ENCODE results near the gene TMEM203.

The TMEM203 gene

GRCh38 chr9:137176302-137177182 lies 28.9 kb downstream of the TMEM203 start:
- DNase-seq, result peak; percentile 40

DNA sequence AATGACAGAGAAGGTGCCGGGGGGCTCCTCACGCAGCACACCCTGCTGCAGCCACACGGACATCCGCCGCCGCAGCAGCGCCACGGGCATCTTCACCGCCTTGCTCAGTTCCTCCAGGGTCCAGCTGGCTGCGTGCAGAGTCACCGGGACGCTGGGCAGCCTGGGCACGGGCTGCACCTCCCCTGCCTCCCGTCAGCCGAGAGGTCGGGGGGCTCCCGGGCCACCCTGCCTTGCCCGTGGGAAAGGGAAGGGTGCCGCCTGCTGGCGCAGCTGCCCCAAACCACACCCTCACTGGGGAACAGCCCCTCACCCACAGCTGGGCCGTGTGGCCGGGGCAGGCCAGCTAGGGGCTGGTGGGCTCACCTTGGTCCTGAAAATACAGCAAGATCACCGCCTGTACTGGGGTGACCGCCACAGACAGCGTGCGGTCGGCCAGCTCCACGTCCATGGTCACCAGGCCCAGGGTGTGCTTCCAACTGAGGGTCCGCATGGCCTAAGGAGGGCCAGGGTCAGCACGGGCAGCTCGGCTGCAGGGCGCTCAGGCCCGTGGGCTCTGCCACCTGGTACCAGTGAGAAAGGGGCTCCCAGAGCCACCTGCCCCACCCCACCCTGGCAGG lies 30.0 kb downstream of the TMEM203 start:
- DNase-seq, result no peak

DNA sequence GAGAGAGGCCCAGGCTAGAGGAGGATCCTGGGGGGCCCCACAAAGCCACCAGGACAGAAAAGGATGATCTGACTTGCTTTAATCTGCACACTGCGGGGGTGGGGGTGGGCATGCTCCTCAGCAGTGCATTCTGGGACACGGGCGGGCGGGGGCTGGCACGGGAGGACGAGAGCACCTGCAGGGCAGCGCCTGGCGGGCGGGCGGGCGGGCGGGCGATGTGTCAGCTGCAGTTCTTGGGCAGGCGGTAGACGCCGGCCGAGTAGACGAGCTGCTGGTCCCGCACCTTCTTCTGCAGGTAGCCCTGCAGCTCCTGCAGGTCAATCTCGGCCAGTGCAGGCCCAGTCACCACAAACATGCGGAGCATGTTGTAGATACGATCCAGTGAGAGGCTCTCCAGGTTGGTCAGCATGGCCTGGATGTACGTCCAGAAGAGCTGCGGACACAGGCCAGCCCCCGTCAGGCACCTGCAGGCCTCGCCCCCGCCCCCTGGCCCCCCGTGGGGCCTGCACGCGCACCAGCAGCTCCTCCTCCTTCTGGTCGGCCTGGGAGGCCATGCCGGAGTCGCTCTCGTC lies 30.6 kb downstream of the TMEM203 start:
- no peak for DNase-seq

DNA sequence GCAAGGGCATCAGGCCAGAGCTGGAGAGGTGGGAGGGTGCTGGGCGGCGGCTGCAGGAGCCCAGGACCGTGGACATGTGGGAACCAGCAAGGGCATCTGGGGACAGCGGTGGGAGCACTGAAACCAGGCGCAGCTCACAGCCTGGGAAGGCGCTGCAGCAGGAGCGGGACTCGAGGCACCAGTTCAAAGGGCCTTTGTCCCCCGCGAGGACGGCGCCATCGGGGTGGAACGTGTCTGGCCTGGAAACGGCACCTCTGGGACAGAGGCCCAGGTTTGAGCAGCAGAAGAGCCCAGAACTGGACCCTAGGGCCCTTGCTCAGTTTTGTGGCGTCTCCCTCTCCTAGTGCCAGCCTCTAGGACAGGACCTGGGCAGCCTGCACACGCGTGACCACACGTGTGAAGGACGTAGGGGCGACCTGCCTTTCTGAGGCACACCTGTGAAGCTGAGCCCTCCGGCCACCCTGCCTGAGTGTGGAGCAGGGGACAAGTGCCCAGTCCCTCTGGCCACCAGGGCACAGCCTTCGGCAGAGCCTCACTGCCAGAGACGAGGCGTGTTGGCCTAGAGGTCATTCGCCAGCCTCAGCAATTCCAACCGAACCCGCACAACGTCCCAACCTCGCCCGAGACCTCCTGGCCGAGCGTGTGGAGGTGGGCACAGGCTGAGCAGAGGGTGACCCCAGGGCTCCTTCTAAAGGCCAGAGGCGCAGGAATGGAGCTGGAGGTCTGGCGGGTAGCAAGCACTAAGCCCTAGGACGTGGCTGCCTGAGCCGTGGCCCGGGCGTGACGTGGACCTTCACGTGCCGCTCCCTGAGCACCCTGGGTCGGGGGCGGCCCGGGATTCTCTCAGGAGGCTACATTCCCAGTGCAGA lies 31.4 kb downstream of the TMEM203 start:
- DNase-seq, result no peak

DNA sequence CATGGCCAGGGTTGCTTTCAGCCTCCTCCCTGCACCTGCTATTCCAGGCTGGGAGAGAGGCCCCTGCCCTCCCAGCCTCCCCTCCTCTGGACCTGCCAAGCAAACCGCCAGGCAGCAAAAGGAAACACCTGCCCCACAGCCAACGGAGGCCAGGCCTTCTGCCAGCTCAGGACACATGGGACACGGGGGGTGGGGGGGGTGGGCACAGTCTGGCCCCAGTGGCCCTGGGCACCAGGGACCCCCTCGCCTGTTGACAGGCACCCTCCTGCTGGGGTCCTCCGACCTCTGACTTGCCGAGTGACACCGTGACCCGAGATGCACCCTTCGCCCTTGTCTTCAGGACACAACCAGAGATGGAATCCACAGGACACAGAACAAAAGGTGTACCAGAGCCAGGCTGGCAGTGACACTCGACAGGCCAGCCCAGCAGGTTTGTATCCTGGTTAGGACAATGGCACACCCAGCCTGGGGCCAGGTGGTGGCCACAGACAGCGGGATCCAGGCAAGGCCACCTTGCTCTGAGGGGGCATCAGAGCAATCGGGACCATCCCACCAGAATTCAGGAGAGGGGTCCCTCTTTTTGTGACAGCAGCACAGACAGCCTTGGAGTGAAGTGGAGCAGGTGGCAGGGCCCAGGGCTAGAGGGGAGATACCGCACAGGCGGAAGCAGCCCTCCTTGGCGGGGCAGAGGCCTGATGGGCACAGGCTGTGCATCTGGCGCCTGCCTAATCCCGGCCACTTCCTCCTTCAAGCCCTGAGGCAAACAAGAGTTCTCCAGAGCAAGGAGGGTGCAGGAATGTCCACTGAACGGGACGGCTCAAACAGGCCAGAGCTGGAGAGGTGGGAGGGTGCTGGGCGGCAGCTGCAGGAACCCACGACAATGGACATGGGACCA lies 32.3 kb downstream of the TMEM203 start:
- no peak for DNase-seq

GRCh38 chr9:137171149-137171900 lies 34.1 kb downstream of the TMEM203 start:
- DNase-seq, result no peak

GRCh38 chr9:137170486-137171148 lies 34.8 kb downstream of the TMEM203 start:
- no peak for DNase-seq

DNA sequence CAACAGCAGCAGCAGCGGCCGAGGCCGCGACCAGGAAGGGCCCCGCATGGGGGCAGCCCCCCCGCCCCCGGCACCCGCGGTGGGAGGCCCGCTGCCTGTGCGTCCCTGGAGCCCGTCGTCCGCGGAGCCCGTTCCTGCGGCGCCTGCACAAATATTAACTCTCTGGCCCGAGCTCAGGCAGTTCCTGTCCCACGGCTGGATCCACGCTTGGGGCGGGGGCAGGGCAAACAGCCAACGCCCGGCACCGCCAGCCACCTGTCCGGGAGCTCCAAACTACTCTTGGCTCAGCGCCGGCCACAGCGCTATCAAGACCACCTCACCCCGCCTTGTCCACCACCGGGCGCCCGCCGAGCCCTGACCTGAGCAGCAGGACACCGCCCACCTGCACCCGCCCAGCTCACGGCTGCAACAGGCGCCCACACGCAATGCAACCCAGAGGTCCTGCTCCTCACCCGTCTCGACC lies 35.5 kb downstream of the TMEM203 start, which contains the start of gene LRRC26:
Gene LRRC26, minus strand, starts transcription at position 156 of the 463 bp plus-strand sequence. Its CDS starts 108 bp downstream, at position 48.
- no peak for DNase-seq

DNA sequence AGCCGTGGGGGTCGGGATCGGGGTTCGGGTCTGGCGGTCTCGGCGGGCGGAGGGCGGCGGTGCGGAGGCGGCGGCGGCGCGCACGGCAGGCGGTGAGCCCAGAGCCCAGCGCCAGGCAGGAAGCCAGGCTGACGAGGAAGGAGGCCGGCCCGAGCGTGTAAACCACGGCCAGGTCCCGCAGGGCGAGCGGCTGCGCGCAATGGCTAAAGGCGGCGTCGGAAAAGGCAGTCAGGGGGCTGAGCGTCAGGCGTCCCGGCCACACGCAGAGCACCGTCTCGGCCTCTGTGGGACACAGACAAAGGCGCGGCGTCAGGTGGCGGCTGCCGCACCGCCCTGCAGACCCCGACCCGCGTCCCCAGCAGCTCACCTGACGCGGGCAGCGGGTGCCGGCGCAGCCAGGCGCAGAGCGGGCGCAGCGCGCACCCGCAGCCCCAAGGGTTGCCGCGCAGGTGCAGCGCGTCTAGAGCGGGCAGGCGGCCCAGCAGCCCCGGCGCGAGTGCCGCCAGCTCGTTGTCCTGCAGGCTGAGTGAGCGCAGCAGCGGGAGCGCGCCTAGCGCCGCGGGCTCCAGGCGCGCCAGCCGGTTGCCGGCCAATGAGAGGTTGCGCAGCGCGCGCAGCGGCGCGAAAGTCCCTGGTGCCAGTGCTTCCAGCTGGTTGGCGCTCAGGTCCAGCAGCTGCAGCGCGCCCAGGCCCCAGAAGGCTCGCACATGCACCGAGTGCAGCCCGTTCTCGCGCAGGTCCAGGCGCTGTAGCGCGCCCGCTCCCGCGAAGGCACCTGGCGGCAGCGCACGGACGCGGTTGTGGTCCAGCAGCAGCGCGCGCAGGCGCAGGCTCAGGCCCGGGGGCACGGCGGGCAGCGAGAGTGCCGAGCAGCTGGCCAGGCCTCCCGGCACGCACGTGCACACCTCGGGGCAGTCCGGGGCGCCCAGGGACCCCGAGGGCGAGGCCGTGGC lies 36.3 kb downstream of the TMEM203 start:
- peak; percentile 63 for DNase-seq

DNA sequence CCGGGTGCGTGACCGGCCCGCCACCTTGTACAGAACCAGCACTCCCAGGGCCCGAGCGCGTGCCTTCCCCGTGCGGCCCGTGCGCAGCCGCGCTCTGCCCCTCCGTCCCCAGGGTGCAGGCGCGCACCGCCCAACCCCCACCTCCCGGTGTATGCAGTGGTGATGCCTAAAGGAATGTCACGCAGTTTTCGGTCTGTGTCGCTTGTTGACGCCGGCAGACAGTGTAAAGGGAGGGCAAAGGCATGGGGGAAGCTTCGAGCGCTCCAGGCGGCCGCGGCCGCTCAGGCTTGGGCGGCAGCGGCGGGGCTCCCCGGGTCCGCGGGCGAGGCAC lies 36.9 kb downstream of the TMEM203 start:
- DNase-seq, result no peak

DNA sequence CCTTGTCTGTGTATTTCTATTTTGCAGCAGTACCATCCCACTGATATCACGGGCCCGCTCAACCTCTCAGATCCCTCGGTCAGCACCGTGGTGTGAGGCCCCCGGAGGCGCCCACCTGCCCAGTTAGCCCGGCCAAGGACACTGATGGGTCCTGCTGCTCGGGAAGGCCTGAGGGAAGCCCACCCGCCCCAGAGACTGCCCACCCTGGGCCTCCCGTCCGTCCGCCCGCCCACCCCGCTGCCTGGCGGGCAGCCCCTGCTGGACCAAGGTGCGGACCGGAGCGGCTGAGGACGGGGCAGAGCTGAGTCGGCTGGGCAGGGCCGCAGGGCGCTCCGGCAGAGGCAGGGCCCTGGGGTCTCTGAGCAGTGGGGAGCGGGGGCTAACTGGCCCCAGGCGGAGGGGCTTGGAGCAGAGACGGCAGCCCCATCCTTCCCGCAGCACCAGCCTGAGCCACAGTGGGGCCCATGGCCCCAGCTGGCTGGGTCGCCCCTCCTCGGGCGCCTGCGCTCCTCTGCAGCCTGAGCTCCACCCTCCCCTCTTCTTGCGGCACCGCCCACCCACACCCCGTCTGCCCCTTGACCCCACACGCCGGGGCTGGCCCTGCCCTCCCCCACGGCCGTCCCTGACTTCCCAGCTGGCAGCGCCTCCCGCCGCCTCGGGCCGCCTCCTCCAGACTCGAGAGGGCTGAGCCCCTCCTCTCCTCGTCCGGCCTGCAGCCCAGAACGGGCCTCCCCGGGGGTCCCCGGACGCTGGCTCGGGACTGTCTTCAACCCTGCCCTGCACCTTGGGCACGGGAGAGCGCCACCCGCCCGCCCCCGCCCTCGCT lies 37.5 kb downstream of the TMEM203 start:
- DNase-seq, result no peak

DNA sequence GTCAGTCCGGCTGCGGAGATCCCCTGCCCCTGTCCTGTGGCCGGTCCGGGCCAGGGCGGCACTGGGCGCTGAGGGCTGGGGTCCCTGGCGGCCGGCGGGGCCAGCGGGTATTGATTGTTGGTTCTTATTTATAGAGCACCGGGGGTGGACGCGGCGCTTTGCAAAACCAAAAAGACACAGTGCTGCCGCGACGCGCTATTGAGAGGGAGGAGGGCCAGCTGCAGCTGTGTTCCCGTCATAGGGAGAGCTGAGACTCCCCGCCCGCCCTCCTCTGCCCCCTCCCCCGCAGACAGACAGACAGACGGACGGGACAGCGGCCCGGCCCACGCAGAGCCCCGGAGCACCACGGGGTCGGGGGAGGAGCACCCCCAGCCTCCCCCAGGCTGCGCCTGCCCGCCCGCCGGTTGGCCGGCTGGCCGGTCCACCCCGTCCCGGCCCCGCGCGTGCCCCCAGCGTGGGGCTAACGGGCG lies 38.1 kb downstream of the TMEM203 start:
- DNase-seq, result no peak

DNA sequence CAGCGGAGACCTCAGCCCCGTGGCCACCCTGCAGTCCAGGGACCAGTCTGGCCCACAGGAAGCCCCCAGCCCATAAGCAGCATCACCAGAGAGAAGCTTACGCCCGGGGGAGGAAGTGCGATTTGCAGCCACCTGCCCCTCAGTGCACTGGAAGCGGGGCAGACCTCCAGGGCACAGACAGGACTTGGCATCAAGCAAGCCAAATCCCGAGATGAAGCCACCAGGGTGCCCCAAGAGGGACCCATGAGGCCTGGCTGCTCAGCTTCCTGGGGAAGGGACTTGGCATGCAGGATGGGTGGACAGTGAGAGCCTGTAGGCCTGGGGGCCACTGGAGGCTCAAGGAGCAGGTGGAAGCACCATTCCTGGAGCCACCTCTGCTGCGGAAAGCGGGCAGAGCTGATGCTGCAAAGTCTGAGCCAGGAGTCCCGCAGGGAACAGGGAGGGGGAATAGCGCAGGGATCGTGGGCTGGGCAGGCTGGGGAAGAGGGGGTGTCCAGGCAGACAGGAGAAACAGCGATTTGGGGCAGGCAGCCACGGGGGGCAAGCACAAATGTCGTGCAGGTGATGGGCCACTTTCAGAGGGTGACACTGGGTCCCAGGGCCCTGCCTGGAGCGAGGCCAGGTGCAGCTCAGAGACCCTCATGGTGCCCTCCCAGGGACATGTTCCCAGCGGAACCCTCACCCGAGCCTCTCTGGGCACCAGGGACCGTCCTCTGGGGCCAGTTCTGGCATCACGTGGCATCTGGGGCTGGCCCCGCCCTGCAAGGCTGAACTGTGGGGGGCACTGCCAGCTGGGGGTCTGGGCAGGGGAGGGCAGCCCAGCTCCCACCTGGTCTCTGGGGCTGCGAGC lies 38.8 kb downstream of the TMEM203 start:
- DNase-seq, result no peak

DNA sequence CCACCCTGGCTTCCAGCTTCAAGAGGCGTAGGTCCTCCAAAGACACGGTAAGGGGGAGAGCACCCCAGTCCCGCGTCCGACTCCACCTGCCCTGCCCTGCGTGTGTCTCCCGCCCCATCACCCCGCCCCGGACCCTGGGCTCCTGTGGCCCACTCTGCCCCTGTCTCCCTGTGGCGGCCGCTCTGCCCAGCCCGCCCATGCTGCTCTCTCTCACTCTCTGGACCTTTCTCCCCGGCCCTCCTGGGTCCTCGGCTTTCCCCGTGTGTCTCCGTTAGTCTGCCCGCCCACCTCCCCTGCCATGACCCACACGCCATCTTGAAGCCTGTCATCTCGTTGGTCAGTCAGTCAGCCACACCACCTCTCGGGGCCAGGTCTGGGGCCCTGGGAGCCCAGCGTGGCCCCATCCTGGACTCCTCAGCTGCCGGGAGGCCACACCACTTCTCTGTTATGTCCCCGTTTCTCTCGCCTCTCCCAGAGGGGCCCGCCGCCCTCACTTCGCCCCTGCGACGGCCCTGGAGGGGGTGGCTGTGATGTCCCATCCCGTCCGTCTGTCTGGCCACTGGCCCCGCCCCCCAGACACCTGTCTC lies 40.1 kb downstream of the TMEM203 start:
- DNase-seq, result no peak

GRCh38 chr9:137164370-137165249 lies 40.8 kb downstream of the TMEM203 start:
- no peak for DNase-seq

GRCh38 chr9:137163805-137164204 lies 41.6 kb downstream of the TMEM203 start:
- no peak for DNase-seq
